GM21723 (cell line): Measurements from ENCODE around the gene BICC1.

ENCODE experiments used
- ATAC-seq: cut with Tn5 transposase; IDR thresholded peaks from one replicate; pipeline ENCODE4 v1.9.1; 2021; ENCODE audit warnings: mild to moderate bottlenecking, moderate library complexity; ENCODE audit not compliant: unreplicated experiment

BICC1 gene

DNA sequence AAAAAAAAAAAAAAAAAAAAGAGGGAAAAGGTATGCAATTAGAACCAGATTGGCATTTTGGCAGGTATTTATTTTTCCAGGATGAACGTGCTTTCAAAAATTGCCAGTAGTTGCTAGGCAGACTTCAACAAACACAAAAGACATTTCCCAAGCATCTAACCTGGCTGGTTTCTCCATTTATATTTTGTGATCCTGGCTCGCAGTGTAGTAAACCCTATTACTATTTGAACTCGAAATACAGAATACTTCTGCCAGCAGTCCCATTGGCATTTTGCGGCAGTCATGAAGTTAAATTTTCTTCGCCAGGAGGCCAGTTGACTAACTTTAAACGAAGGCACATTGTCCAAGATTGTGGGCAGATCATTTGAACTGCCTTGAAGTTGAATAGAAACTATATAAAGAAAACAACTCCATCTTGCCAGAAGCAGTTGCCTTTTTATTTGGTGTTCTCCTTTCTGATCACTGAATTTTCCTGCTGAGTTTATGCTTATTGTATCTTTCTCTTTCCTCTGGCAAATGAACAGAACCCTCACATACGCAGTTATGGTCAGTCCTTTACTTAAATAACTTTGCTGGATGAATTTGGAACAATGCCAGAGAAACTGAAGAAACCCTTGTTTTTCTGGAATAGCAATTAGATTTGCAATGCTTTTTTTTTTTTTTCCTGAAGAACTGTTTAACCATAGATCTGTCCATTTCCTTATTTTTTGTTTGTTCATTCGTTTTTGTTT lies 132.9 kb downstream of the BICC1 start:
- ATAC-seq, result no peak

- no peak for ATAC-seq
Measured at GRCh38 chr10:58647376-58648112, 134.9 kb downstream of the BICC1 start.

GRCh38 chr10:58648131-58648530 lies 135.5 kb downstream of the BICC1 start:
- ATAC-seq, result no peak

GRCh38 chr10:58651040-58651439 lies 138.4 kb downstream of the BICC1 start:
- no peak for ATAC-seq

- no peak for ATAC-seq
Measured at GRCh38 chr10:58651742-58652141, 139.1 kb downstream of the BICC1 start.

- ATAC-seq, result no peak
Measured at GRCh38 chr10:58653139-58653538, 140.5 kb downstream of the BICC1 start.

- no peak for ATAC-seq
Measured at GRCh38 chr10:58660575-58661255, 148.0 kb downstream of the BICC1 start.

DNA sequence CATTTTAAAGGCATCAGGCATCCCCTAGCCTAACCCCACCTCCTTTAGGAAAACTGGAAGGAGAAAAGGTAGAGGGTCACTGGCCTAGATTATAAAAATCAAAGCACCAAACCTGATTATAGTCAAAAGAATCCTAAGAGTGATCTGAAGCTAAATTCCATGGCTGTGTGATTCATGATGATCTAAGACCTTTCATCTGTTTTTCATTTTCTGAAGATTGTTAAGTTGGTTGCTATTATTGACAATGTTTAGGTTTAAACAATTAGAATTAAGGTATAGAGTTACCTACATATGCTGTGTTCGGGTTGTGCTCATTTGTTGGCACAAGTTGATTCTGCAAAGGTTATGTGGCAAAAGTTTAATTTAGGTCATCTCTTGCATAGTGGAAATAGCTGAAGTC lies 148.7 kb downstream of the BICC1 start:
- no peak for ATAC-seq

DNA sequence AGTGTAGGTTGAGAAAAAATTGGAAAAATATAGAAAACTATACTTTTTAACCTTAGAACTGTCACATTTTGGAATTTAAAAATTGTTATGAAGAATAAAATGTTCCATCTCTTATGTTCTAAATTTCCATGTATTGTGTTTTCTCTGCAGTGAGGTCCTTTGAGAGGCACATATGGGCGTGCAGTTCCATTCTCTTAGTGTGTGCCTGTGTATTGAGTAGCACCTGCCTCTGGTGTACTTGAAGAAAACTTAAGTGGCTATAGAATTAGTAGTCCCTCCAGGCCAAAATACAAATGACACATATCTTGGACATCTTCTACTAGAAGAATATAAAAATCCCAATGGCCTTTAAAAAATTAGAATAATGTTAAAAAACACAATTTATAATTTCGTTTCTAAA lies 149.2 kb downstream of the BICC1 start:
- no peak for ATAC-seq

GRCh38 chr10:58662314-58662713 lies 149.6 kb downstream of the BICC1 start:
- ATAC-seq, result no peak

- ATAC-seq, result no peak
Measured at GRCh38 chr10:58665361-58665760, 152.7 kb downstream of the BICC1 start.

DNA sequence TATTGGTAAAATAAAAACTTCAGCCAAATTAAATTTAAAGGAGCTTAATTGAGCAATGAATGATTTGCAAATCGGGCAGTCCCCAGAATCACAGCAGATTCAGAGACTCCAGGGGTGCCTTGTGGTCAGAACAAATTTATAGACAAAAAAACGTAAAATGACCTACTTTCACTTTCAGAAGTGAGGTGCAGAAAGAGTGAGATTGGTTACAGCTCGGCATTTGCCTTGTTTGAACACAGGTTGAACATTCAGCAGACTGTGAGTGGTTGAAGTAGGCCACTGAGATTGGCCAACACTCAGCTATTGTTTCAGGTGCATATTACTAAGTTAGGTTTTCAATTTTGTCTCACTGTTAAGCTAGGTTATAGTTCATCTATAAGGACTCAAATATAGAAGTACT lies 153.4 kb downstream of the BICC1 start:
- ATAC-seq, result no peak

- ATAC-seq, result no peak
Measured at GRCh38 chr10:58667658-58668310, 155.1 kb downstream of the BICC1 start.

- no peak for ATAC-seq
Measured at GRCh38 chr10:58672845-58673244, 160.2 kb downstream of the BICC1 start.

- no peak for ATAC-seq
Measured at GRCh38 chr10:58674251-58674650, 161.6 kb downstream of the BICC1 start.

DNA sequence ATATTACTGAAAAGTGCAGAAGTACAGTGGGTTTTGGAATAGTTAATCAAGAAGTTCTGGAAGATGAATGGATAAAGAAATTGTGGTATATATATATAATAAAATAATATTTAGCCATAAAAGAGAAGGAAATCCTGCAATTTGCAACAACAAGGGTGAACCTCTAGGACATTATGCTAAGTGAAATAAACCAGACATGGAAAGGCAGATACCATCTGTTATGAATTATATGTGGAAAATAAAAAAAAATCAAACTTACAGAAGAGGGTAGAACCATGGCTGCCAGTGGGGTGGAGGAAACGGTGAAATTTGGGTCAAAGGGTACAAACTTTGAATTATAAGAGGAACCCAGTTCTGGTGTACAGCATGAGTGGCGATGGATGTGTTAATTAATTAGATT lies 162.6 kb downstream of the BICC1 start:
- ATAC-seq, result no peak

DNA sequence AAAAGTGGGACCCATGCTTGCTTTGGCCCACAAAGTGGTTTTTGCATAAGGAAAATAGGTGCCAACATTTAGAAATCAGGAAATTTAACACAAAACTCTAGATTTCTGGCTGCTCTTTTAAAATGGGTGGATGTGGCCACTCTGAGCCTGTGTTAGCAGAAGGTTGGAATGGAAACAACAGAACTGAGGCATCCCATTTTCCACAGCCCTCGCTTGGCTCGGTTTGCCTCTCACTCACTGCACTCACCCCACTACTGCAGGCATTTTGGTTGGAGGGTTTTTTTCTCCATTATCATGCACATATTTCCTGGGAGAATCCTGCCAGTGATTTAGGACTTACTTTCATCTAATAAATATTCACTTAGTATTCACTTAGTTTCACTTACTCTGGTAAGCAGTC lies 178.9 kb downstream of the BICC1 start:
- no peak for ATAC-seq

GRCh38 chr10:58693919-58694318 lies 181.2 kb downstream of the BICC1 start:
- no peak for ATAC-seq

GRCh38 chr10:58695022-58695421 lies 182.3 kb downstream of the BICC1 start:
- ATAC-seq, result no peak

DNA sequence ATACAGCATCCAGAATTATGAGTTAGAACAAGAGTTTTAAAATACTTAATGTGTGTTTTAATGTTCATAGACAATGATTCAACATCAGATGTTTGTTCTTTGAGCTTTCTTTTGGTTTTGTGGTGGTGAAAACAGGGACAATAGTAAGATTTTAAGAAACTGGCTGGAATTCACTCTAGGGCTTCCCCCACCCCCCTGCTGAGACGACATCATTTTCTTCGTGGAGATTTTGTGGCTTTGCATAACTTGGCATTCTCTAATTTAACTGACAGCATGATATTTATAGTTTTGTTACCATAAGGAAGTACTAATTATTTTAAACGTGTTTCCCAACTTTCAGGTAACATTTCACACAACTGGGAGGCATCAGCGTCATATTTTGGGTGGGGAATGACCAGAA lies 184.1 kb downstream of the BICC1 start:
- ATAC-seq, result no peak

GRCh38 chr10:58697691-58698090 lies 185.0 kb downstream of the BICC1 start:
- no peak for ATAC-seq
